GM23338 (cell line): ENCODE measurements around the gene PLS3. TPM values are rescaled to one million over a fixed set of nuclear protein-coding genes. Genes with fewer than 3 reads are reported as not detected.
A peak's percentile ranks its signal among the peaks of the same experiment; 100 is the strongest.

Experiments
- ATAC-seq: fragments of 200-7000 bp; cut with Tn5 transposase; 3 replicates; pipeline ENCODE4 v1.9.1; 2020
- DNase-seq: peaks from one replicate; pipeline ENCODE4 v3.0.0-alpha.2; 2015; ENCODE audit warnings: low spot score
- H2AFZ ChIP-seq: fragments of 200-600 bp; sonication (generic); 2 replicates; pipeline ENCODE4 v1.8.0; 2016; ENCODE audit warnings: antibody characterized with exemption, mild to moderate bottlenecking, moderate library complexity
- H3F3A ChIP-seq: fragments of 200-600 bp; sonication (generic); replicated peaks from 2 replicates; pipeline ENCODE4 v1.8.0; 2017; ENCODE audit warnings: antibody characterized with exemption, mixed run types, low read depth
- H3K27ac ChIP-seq: fragments of 200-600 bp; sonication (generic); 2 replicates; pipeline ENCODE4 v1.6.1; 2016; ENCODE audit warnings: low read depth
- H3K27me3 ChIP-seq: fragments of 200-600 bp; sonication (generic); 2 replicates; pipeline ENCODE4 v1.8.0; 2016; ENCODE audit warnings: mild to moderate bottlenecking, mixed run types, moderate library complexity; ENCODE audit not compliant: insufficient read depth
- H3K36me3 ChIP-seq: fragments of 200-600 bp; sonication (generic); 2 replicates; pipeline ENCODE4 v1.8.0; 2016; ENCODE audit warnings: mild to moderate bottlenecking; ENCODE audit not compliant: insufficient read depth
- H3K4me1 ChIP-seq: fragments of 200-600 bp; sonication (generic); 2 replicates; pipeline ENCODE4 v1.8.0; 2016; ENCODE audit warnings: mild to moderate bottlenecking, moderate library complexity; ENCODE audit not compliant: insufficient read depth
- H3K4me2 ChIP-seq: fragments of 200-600 bp; sonication (generic); 2 replicates; pipeline ENCODE4 v1.7.1; 2017; ENCODE audit warnings: mixed run types
- H3K4me3 ChIP-seq: fragments of 200-600 bp; sonication (generic); 2 replicates; pipeline ENCODE4 v1.6.1; 2016; ENCODE audit warnings: mixed run types
- H3K79me2 ChIP-seq: fragments of 200-600 bp; sonication (generic); replicated peaks from 2 replicates; pipeline ENCODE4 v1.8.0; 2017; ENCODE audit warnings: mild to moderate bottlenecking; ENCODE audit not compliant: insufficient read depth
- H3K9me2 ChIP-seq: fragments of 200-600 bp; sonication (generic); 2 replicates; pipeline ENCODE4 v1.8.0; 2017; ENCODE audit not compliant: insufficient read depth
- H4K20me1 ChIP-seq: fragments of 200-600 bp; sonication (generic); replicated peaks from 2 replicates; pipeline ENCODE4 v1.8.0; 2017; ENCODE audit warnings: mild to moderate bottlenecking; ENCODE audit not compliant: insufficient read depth
- H3K27ac Mint-ChIP-seq: 2 replicates; pipeline ENCODE4 v1.8.0; 2020; ENCODE audit warnings: inconsistent platforms, mild to moderate bottlenecking, moderate library complexity, mixed read lengths
- H3K27me3 Mint-ChIP-seq: 3 replicates; pipeline ENCODE4 v1.8.0; 2022; ENCODE audit warnings: low read depth, mild to moderate bottlenecking, moderate library complexity, mixed read lengths, inconsistent platforms; ENCODE audit not compliant: insufficient read depth, poor library complexity
- H3K36me3 Mint-ChIP-seq: 3 replicates; pipeline ENCODE4 v1.8.0; 2021; ENCODE audit warnings: low read depth, mild to moderate bottlenecking, inconsistent platforms, moderate library complexity, mixed read lengths
- H3K4me1 Mint-ChIP-seq: 3 replicates; pipeline ENCODE4 v1.8.0; 2020; ENCODE audit warnings: mild to moderate bottlenecking, inconsistent platforms, mixed read lengths
- H3K4me3 Mint-ChIP-seq: 3 replicates; pipeline ENCODE4 v1.8.0; 2021; ENCODE audit warnings: moderate library complexity, mild to moderate bottlenecking, inconsistent platforms, mixed read lengths
- H3K9me3 Mint-ChIP-seq: 3 replicates; pipeline ENCODE4 v1.8.0; 2020; ENCODE audit warnings: moderate library complexity, mild to moderate bottlenecking, inconsistent platforms, mixed read lengths
- CREB1 ChIP-seq: fragments of 250-450 bp; sonication (Bioruptor Pico); IDR thresholded peaks from 2 replicates; pipeline ENCODE4 v1.5.0; 2020; ENCODE audit warnings: low read depth, mild to moderate bottlenecking, moderate library complexity
- ETS1 ChIP-seq: IDR thresholded peaks from 2 replicates; pipeline ENCODE4 v1.6.1; 2016; ENCODE audit warnings: antibody characterized with exemption
- EZH2 ChIP-seq: fragments of 200-600 bp; sonication (generic); IDR thresholded peaks from one replicate; pipeline ENCODE4 v1.8.0; 2017; ENCODE audit warnings: antibody characterized with exemption, mild to moderate bottlenecking, low read depth; ENCODE audit not compliant: unreplicated experiment
- EZH2phosphoT487 ChIP-seq: fragments of 200-600 bp; sonication (generic); IDR thresholded peaks from one replicate; pipeline ENCODE4 v1.8.1; 2018; ENCODE audit warnings: antibody characterized with exemption; ENCODE audit not compliant: unreplicated experiment
- JUNB ChIP-seq: IDR thresholded peaks from one replicate; pipeline ENCODE4 v1.6.1; 2016; ENCODE audit warnings: antibody characterized with exemption; ENCODE audit not compliant: unreplicated experiment
- NANOG ChIP-seq: IDR thresholded peaks from 2 replicates; pipeline ENCODE4 v1.6.1; 2016; ENCODE audit warnings: antibody characterized with exemption, borderline replicate concordance
- STAT1 ChIP-seq: IDR thresholded peaks from one replicate; pipeline ENCODE4 v1.6.1; 2016; ENCODE audit warnings: antibody characterized with exemption; ENCODE audit not compliant: unreplicated experiment
- ZNF114 ChIP-seq: fragments of 250-450 bp; sonication (Bioruptor Pico); IDR thresholded peaks from 2 replicates; pipeline ENCODE4 v1.5.0; 2020; ENCODE audit warnings: mild to moderate bottlenecking, moderate library complexity
- polyA plus RNA-seq: library from polyadenylated mRNA; unstranded; fragments of >200 nt; fragmentation: Nextera tagmentation; extraction: Ambion mirVana; gene quantifications from 2 replicates; pipeline ENCODE4 v1.2.1, GENCODE V29; 2016
- total RNA-seq: library from RNA; depleted of rRNA; stranded (reverse); fragments of >200 nt; shearing (Covaris generic); gene quantifications from 2 replicates; pipeline ENCODE4 v1.2.3, GENCODE V29; 2014
- TF ChIP-seq, protein P1 (sequence below): fragments of 250-450 bp; sonication (Bioruptor Pico); IDR thresholded peaks from 2 replicates; pipeline ENCODE4 v1.5.0; 2020; ENCODE audit warnings: mild to moderate bottlenecking, moderate library complexity

The PLS3 gene
- total and polyA plus RNA-seq, 2 experiments from 2014 or later, result 81.6 to 128 TPM

DNA sequence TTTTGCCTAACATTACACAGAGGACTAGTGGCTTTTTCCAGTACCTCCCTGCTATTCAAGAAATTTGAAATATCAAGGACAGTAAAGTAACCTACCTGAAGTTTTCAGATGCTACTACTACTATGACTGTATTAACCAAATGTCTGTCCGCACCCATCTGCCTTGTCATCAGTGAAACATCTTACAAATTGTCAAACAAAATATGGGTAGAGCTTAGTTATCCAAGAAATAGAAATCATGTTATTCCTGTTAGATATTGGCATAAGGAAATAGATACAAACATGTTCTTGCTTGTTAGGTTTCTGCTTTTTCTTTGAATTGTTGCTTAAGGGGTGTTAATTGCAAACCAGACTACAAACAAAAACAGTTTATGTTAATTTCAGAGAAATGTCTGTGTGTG, 63.9 kb downstream of the PLS3 start (continued):
- TF ChIP-seq, protein P1, sequence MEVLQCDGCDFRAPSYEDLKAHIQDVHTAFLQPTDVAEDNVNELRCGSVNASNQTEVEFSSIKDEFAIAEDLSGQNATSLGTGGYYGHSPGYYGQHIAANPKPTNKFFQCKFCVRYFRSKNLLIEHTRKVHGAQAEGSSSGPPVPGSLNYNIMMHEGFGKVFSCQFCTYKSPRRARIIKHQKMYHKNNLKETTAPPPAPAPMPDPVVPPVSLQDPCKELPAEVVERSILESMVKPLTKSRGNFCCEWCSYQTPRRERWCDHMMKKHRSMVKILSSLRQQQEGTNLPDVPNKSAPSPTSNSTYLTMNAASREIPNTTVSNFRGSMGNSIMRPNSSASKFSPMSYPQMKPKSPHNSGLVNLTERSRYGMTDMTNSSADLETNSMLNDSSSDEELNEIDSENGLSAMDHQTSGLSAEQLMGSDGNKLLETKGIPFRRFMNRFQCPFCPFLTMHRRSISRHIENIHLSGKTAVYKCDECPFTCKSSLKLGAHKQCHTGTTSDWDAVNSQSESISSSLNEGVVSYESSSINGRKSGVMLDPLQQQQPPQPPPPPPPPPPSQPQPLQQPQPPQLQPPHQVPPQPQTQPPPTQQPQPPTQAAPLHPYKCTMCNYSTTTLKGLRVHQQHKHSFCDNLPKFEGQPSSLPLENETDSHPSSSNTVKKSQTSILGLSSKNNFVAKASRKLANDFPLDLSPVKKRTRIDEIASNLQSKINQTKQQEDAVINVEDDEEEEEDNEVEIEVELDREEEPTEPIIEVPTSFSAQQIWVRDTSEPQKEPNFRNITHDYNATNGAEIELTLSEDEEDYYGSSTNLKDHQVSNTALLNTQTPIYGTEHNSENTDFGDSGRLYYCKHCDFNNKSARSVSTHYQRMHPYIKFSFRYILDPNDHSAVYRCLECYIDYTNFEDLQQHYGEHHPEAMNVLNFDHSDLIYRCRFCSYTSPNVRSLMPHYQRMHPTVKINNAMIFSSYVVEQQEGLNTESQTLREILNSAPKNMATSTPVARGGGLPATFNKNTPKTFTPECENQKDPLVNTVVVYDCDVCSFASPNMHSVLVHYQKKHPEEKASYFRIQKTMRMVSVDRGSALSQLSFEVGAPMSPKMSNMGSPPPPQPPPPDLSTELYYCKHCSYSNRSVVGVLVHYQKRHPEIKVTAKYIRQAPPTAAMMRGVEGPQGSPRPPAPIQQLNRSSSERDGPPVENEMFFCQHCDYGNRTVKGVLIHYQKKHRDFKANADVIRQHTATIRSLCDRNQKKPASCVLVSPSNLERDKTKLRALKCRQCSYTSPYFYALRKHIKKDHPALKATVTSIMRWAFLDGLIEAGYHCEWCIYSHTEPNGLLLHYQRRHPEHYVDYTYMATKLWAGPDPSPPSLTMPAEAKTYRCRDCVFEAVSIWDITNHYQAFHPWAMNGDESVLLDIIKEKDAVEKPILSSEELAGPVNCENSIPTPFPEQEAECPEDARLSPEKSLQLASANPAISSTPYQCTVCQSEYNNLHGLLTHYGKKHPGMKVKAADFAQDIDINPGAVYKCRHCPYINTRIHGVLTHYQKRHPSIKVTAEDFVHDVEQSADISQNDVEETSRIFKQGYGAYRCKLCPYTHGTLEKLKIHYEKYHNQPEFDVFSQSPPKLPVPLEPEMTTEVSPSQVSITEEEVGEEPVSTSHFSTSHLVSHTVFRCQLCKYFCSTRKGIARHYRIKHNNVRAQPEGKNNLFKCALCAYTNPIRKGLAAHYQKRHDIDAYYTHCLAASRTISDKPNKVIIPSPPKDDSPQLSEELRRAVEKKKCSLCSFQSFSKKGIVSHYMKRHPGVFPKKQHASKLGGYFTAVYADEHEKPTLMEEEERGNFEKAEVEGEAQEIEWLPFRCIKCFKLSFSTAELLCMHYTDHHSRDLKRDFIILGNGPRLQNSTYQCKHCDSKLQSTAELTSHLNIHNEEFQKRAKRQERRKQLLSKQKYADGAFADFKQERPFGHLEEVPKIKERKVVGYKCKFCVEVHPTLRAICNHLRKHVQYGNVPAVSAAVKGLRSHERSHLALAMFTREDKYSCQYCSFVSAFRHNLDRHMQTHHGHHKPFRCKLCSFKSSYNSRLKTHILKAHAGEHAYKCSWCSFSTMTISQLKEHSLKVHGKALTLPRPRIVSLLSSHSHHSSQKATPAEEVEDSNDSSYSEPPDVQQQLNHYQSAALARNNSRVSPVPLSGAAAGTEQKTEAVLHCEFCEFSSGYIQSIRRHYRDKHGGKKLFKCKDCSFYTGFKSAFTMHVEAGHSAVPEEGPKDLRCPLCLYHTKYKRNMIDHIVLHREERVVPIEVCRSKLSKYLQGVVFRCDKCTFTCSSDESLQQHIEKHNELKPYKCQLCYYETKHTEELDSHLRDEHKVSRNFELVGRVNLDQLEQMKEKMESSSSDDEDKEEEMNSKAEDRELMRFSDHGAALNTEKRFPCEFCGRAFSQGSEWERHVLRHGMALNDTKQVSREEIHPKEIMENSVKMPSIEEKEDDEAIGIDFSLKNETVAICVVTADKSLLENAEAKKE (CRISPR knock-in tag), result no peak
- TF ChIP-seq NANOG (no peak), STAT1 (no peak), CREB1 (no peak), JUNB (no peak), ZNF114 (no peak), EZH2 (no peak)

- H3K27me3 ChIP-seq, result no peaks in the 10 kb centered on the region
- H3K27ac Mint-ChIP-seq, result no peak overlapping the region
- no peaks in the 10 kb centered on the region; the same call in 2 of the 3 replicates for H3K9me3 Mint-ChIP-seq
Observed at GRCh38 chrX:115625572-115626301, 64.8 kb downstream of the PLS3 start.

More at GRCh38 chrX:115625572-115626301, 64.8 kb downstream of the PLS3 start:
- peaks cover 3% of the 10 kb centered on the region; the same call in 2 of the 3 replicates for H3K36me3 Mint-ChIP-seq
- H3K4me1 Mint-ChIP-seq, result peaks cover 14% of the 10 kb centered on the region; the same call in 2 of the 3 replicates
- H3K4me3 Mint-ChIP-seq, result no peak overlapping the region
- no peak overlapping the region for H3K4me3 ChIP-seq
- H4K20me1 ChIP-seq, result no peaks in the 10 kb centered on the region
- DNase-seq, result no peak
- no peak for TF ChIP-seq ETS1
- no peak for TF ChIP-seq EZH2phosphoT487
- TF ChIP-seq JUNB, result no peak
- TF ChIP-seq ZNF114, result no peak
- no peak overlapping the region for H3K4me2 ChIP-seq
- H3K79me2 ChIP-seq, result no peaks in the 10 kb centered on the region
- H3K27ac ChIP-seq, result peak overlapping the region; percentile 75; the same call in 1 of the 2 replicates
- H3K9me2 ChIP-seq, result no peaks in the 10 kb centered on the region
- peaks cover 6% of the 10 kb centered on the region; the same call in 1 of the 2 replicates for H3K4me1 ChIP-seq
- H3F3A ChIP-seq, result no peaks in the 10 kb centered on the region
- no peaks in the 10 kb centered on the region for H3K27me3 Mint-ChIP-seq
- ATAC-seq, result peak; percentile 34; the same call in 1 of the 3 replicates
- no peaks in the 10 kb centered on the region for H3K36me3 ChIP-seq
- no peak overlapping the region for H2AFZ ChIP-seq
